H1 (cell line): ENCODE data around the gene NHS. TPM values are rescaled to one million over a fixed set of nuclear protein-coding genes. Genes with fewer than 3 reads are reported as not detected.

Source experiments
- CTCF ChIA-PET: fragments of 300-600 bp; sonication (Branson Sonifier 250); formaldehyde crosslinking; loops from one replicate; lab custom pipeline; 2021; ENCODE audit not compliant: partially characterized antibody; lab: Charles Lee
- POLR2A ChIA-PET: fragments of 300-600 bp; sonication (Branson Sonifier 250); formaldehyde crosslinking; loops from one replicate; lab custom pipeline; 2021; ENCODE audit warnings: inconsistent platforms; ENCODE audit not compliant: partially characterized antibody; lab: Charles Lee
- DNase-seq, 2 experiments: peaks; one replicate each; pipeline versions ENCODE4 v3.0.0 to v3.0.0-alpha.2; 2010 to 2022; ENCODE audit warnings: low spot score in 2 of 2, low read depth in 1 of 2, mixed read lengths in 1 of 2
- FAIRE-seq: peaks from 2 replicates; lab custom pipeline; 2011; peaks lifted over from hg19 to GRCh38; lab: Jason Lieb, UNC
- H2AFZ ChIP-seq: 2 replicates; pipeline ENCODE4 v1.8.1; 2012; ENCODE audit warnings: low read length, inconsistent platforms
- H2AK5ac ChIP-seq: 2 replicates; pipeline ENCODE4 v1.6.1; 2013; ENCODE audit warnings: low read depth, low read length
- H2BK120ac ChIP-seq: replicated peaks from 2 replicates; pipeline ENCODE3; 2013; ENCODE audit warnings: low read depth, low read length, inconsistent platforms
- H2BK12ac ChIP-seq: 2 replicates; pipeline ENCODE4 v1.6.1; 2013; ENCODE audit warnings: low read depth, low read length
- H2BK15ac ChIP-seq: 2 replicates; pipeline ENCODE4 v1.6.1; 2013; ENCODE audit warnings: low read length
- H2BK20ac ChIP-seq: 2 replicates; pipeline ENCODE4 v1.6.1; 2013; ENCODE audit warnings: low read length
- H2BK5ac ChIP-seq: 2 replicates; pipeline ENCODE4 v1.6.1; 2013; ENCODE audit warnings: low read depth, low read length
- H3K14ac ChIP-seq: 2 replicates; pipeline ENCODE4 v1.6.1; 2013; ENCODE audit warnings: inconsistent platforms; ENCODE audit not compliant: insufficient read length
- H3K18ac ChIP-seq: 2 replicates; pipeline ENCODE4 v1.6.1; 2013; ENCODE audit warnings: low read length; ENCODE audit errors: extremely low read depth
- H3K23ac ChIP-seq: 2 replicates; pipeline ENCODE4 v1.6.1; 2013; ENCODE audit warnings: inconsistent platforms; ENCODE audit not compliant: insufficient read length
- H3K23me2 ChIP-seq: 2 replicates; pipeline ENCODE4 v1.6.1; 2013; ENCODE audit warnings: low read depth, low read length
- H3K27ac ChIP-seq: 2 replicates; pipeline ENCODE4 v1.6.1; 2011; ENCODE audit warnings: low read depth, low read length, inconsistent platforms
- H3K27me3 ChIP-seq, 4 experiments: replicated peaks in 1 of 4; 1 replicate in 1 of 4; 2 replicates in 3 of 4; pipeline versions ENCODE4 v1.6.1 to v1.8.1; 2011 to 2013; ENCODE audit warnings: low read length in 3 of 4, mild to moderate bottlenecking in 3 of 4, inconsistent platforms in 2 of 4, mixed read lengths in 2 of 4, moderate library complexity in 1 of 4; ENCODE audit not compliant: control insufficient read depth in 3 of 4, insufficient read depth in 3 of 4; ENCODE audit errors: extremely low read depth in 1 of 4
- H3K36me3 ChIP-seq, 4 experiments: 2 replicates each; pipeline versions ENCODE4 v1.6.1 to v1.8.1; 2011 to 2013; ENCODE audit warnings: mild to moderate bottlenecking in 4 of 4, low read length in 3 of 4, moderate library complexity in 2 of 4, control low read depth in 1 of 4, inconsistent platforms in 1 of 4; ENCODE audit not compliant: insufficient read depth in 4 of 4, control insufficient read depth in 2 of 4
- H3K4ac ChIP-seq: replicated peaks from 2 replicates; pipeline ENCODE3; 2013; ENCODE audit warnings: low read length, low read depth, mixed read lengths, inconsistent platforms; ENCODE audit not compliant: insufficient read length
- H3K4me1 ChIP-seq, 4 experiments: replicated peaks in 1 of 4; 1 replicate in 1 of 4; 2 replicates in 3 of 4; pipeline versions ENCODE4 v1.6.1 to v1.8.1; 2011 to 2013; ENCODE audit warnings: low read length in 3 of 4, inconsistent platforms in 2 of 4, mixed read lengths in 1 of 4; ENCODE audit not compliant: insufficient read depth in 4 of 4, control insufficient read depth in 3 of 4
- H3K4me2 ChIP-seq, 2 experiments: 2 replicates each; pipeline versions ENCODE4 v1.6.1 to v1.8.1; 2011 to 2013; ENCODE audit warnings: low read depth in 2 of 2, low read length in 2 of 2, control low read depth in 1 of 2, inconsistent platforms in 1 of 2, mild to moderate bottlenecking in 1 of 2; ENCODE audit not compliant: insufficient read depth in 1 of 2
- H3K4me3 ChIP-seq, 4 experiments: fragments of 200-600, 300-600 bp in 1 of 4; sonication (generic), shearing (Covaris generic), sonication (Bioruptor Twin) in 1 of 4; 2 replicates each; pipeline versions ENCODE4 v1.5.1 to v1.8.1; 2011 to 2016; ENCODE audit warnings: low read length in 4 of 4, low read depth in 3 of 4, control low read depth in 2 of 4, inconsistent platforms in 2 of 4, mild to moderate bottlenecking in 2 of 4, mixed read lengths in 1 of 4, moderate library complexity in 1 of 4; ENCODE audit not compliant: insufficient read depth in 2 of 4; ENCODE audit errors: extremely low read depth in 1 of 4
- H3K56ac ChIP-seq: replicated peaks from 2 replicates; pipeline ENCODE3; 2013; ENCODE audit warnings: low read depth, mild to moderate bottlenecking, mixed read lengths, low read length, inconsistent platforms; ENCODE audit not compliant: insufficient read length
- H3K79me1 ChIP-seq: 2 replicates; pipeline ENCODE4 v1.6.1; 2013; ENCODE audit warnings: low read depth, low read length, control low read depth
- H3K79me2 ChIP-seq, 2 experiments: 2 replicates each; pipeline versions ENCODE4 v1.6.1 to v1.8.1; 2012 to 2013; ENCODE audit warnings: low read length in 2 of 2, mild to moderate bottlenecking in 2 of 2, inconsistent platforms in 1 of 2; ENCODE audit not compliant: insufficient read depth in 2 of 2, control insufficient read depth in 1 of 2
- H3K9ac ChIP-seq, 4 experiments: replicated peaks in 1 of 4; 1 replicate in 1 of 4; 2 replicates in 3 of 4; pipeline versions ENCODE4 v1.6.1 to v1.8.1; 2011 to 2013; ENCODE audit warnings: low read depth in 3 of 4, low read length in 3 of 4, control low read depth in 2 of 4, mild to moderate bottlenecking in 2 of 4, moderate library complexity in 2 of 4, inconsistent platforms in 1 of 4; ENCODE audit errors: extremely low read depth in 1 of 4
- H3K9me3 ChIP-seq, 2 experiments: 2 replicates each; pipeline versions ENCODE4 v1.6.1 to v1.8.1; 2012 to 2013; ENCODE audit warnings: mild to moderate bottlenecking in 2 of 2, moderate library complexity in 2 of 2, control low read depth in 1 of 2, inconsistent platforms in 1 of 2, low read depth in 1 of 2, low read length in 1 of 2, mixed read lengths in 1 of 2; ENCODE audit not compliant: insufficient read depth in 2 of 2
- H4K20me1 ChIP-seq, 2 experiments: replicated peaks in 1 of 2; 2 replicates each; pipeline versions ENCODE3 to v1.8.1; 2011 to 2013; ENCODE audit warnings: inconsistent platforms in 2 of 2, low read length in 2 of 2, mild to moderate bottlenecking in 1 of 2; ENCODE audit not compliant: insufficient read depth in 2 of 2, control insufficient read depth in 1 of 2
- H4K5ac ChIP-seq: 2 replicates; pipeline ENCODE4 v1.6.1; 2013; ENCODE audit warnings: low read length, low read depth, mixed read lengths, inconsistent platforms; ENCODE audit not compliant: insufficient read length
- H4K8ac ChIP-seq: 2 replicates; pipeline ENCODE4 v1.8.0; 2013; ENCODE audit warnings: mild to moderate bottlenecking, moderate library complexity, low read length, inconsistent platforms; ENCODE audit not compliant: insufficient read depth; ENCODE audit errors: extremely low read depth
- H4K91ac ChIP-seq: replicated peaks from 2 replicates; pipeline ENCODE3; 2013; ENCODE audit warnings: low read length, mixed read lengths, inconsistent platforms; ENCODE audit not compliant: insufficient read length
- CHD2 ChIP-seq: IDR thresholded peaks from 2 replicates; pipeline ENCODE4 v1.6.1; 2012; ENCODE audit warnings: low read length, improper control_type of control experiment
- WGBS, 2 experiments: shearing (Covaris generic) in 1 of 2; methylation state at CpG; one replicate each; pipeline versions ENCODE4 v1.1.6 to v1.1.7; 2013 to 2015; ENCODE audit warnings: low lambda C conversion rate in 2 of 2, mixed read lengths in 2 of 2, inconsistent platforms in 1 of 2, low coverage in 1 of 2, missing lambda C conversion rate in 1 of 2; ENCODE audit not compliant: insufficient replicate concordance in 2 of 2, insufficient coverage in 1 of 2, insufficient read length in 1 of 2; ENCODE audit errors: extremely low coverage in 1 of 2, missing lambda C conversion rate in 1 of 2; 5-methylcytosine and 5-hydroxymethylcytosine counted together
- polyA plus RNA-seq, 7 experiments: library from polyadenylated mRNA; depleted of rRNA in 3 of 7; stranded (reverse) in 5 of 7; unstranded in 2 of 7; fragments of >200 nt in 5 of 7; fragments of 200-250 nt in 2 of 7; gene quantifications; 1 replicate in 5 of 7; 2 replicates in 1 of 7; 4 replicates in 1 of 7; pipeline versions ENCODE4 v1.2.1 to v1.2.3, GENCODE V29; 2011 to 2013; ENCODE audit warnings: missing spikeins in 2 of 7, mixed read lengths in 2 of 7
- total RNA-seq: library from RNA; stranded (reverse); fragmentation: NEBNext Ultra II Directional; extraction: Animal tissue kit (Norgen Biotek cat#: 25700); gene quantifications from 2 replicates; pipeline ENCODE4 v1.2.1, GENCODE V29; 2021

The NHS gene
- total and polyA plus RNA-seq, 2 of the 8 experiments (the other 6 are each of a cell fraction or from before 2014, with no cell fraction given), result 2.2 to 6.7 TPM

GRCh38 chrX:17552044-17552650, 177.1 kb downstream of the NHS start:
- 91% methylated on average over 5 of the region's 5 CpGs; no CpG with 5 or more reads in 1 of the 2 experiments for WGBS, 2 experiments
- Histone ChIP-seq H4K20me1 (no peaks in the 10 kb centered on the region), H2AFZ (no peak overlapping the region), H4K91ac (no peak overlapping the region), H3K4ac (no peak overlapping the region), H3K79me2 (no peaks in the 10 kb centered on the region), H2BK12ac (no peak overlapping the region), H2BK120ac (no peak overlapping the region), H3K4me2 (no peak overlapping the region), H2AK5ac (no peak overlapping the region), H4K8ac (no peak overlapping the region), H3K27me3 (no peaks in the 10 kb centered on the region), H3K18ac (no peak overlapping the region), H3K27ac (no peak overlapping the region), H4K5ac (no peak overlapping the region), H3K9me3 (no peaks in the 10 kb centered on the region), H3K9ac (no peak overlapping the region), H3K36me3 (no peaks in the 10 kb centered on the region), H3K23ac (no peak overlapping the region), H3K4me3 (no peak overlapping the region), H3K23me2 (no peaks in the 10 kb centered on the region), H2BK5ac (no peak overlapping the region), H2BK20ac (no peak overlapping the region), H3K4me1 (peaks cover 0 to 19% (median 16%) of the 10 kb centered on the region in 4 experiments), H2BK15ac (no peak overlapping the region), H3K14ac (no peak overlapping the region), H3K79me1 (no peaks in the 10 kb centered on the region), H3K56ac (no peak overlapping the region)
- DNase-seq (no peak), FAIRE-seq (peak; percentile 32)
- ChIA-PET POLR2A (no interaction called here), CTCF (no interaction called here)
- TF ChIP-seq CHD2, result no peak
